IPS DF 4.7 (cell line): ENCODE data around the gene GAS7.
"Not testable (repeated sequence)": the region's sequence is repeated elsewhere in the genome, so short reads cannot be mapped to it uniquely, and the experiment has no call there.

ENCODE experiments used
- DNase-seq: peaks from one replicate; pipeline ENCODE4 v3.0.0-alpha.2; 2013; ENCODE audit warnings: low spot score; ENCODE audit errors: extremely low read depth

GAS7 gene

GRCh38 chr17:9921216-9921615 lies 277.2 kb downstream of the GAS7 start:
- DNase-seq: not testable (repeated sequence)

- DNase-seq: no peak
Observed at GRCh38 chr17:9918804-9919352, 279.5 kb downstream of the GAS7 start.

GRCh38 chr17:9918352-9918751 lies 280.1 kb downstream of the GAS7 start:
- DNase-seq: no peak

GRCh38 chr17:9917801-9918200 lies 280.6 kb downstream of the GAS7 start:
- DNase-seq: no peak

GRCh38 chr17:9917131-9917530 lies 281.3 kb downstream of the GAS7 start:
- DNase-seq: no peak

GRCh38 chr17:9916108-9916507 lies 282.3 kb downstream of the GAS7 start:
- no peak for DNase-seq

GRCh38 chr17:9913476-9913875 lies 284.9 kb downstream of the GAS7 start:
- no peak for DNase-seq

- DNase-seq: no peak
Observed at GRCh38 chr17:9912121-9913099, 286.0 kb downstream of the GAS7 start.

GRCh38 chr17:9911089-9911488 lies 287.3 kb downstream of the GAS7 start:
- DNase-seq: no peak

- DNase-seq: no peak
Observed at GRCh38 chr17:9908649-9909042, 289.8 kb downstream of the GAS7 start.

- no peak for DNase-seq
Observed at GRCh38 chr17:9907883-9908648, 290.3 kb downstream of the GAS7 start.

- no peak for DNase-seq
Observed at GRCh38 chr17:9907131-9907530, 291.3 kb downstream of the GAS7 start.

- DNase-seq: no peak
Observed at GRCh38 chr17:9906616-9907015, 291.8 kb downstream of the GAS7 start.

GRCh38 chr17:9905902-9906301 lies 292.5 kb downstream of the GAS7 start:
- DNase-seq: no peak

GRCh38 chr17:9905078-9905415 lies 293.4 kb downstream of the GAS7 start, which contains the start of gene RCVRN:
RCVRN (minus strand) TSS chr17:9905271; CDS start chr17:9905180, 91 bp downstream.
- DNase-seq: no peak

GRCh38 chr17:9904277-9905077 lies 293.9 kb downstream of the GAS7 start:
- no peak for DNase-seq

GRCh38 chr17:9902120-9902519 lies 296.3 kb downstream of the GAS7 start:
- DNase-seq: no peak

- DNase-seq: no peak
Observed at GRCh38 chr17:9900784-9901183, 297.6 kb downstream of the GAS7 start.

- DNase-seq: no peak
Observed at GRCh38 chr17:9900044-9900594, 298.3 kb downstream of the GAS7 start.

GRCh38 chr17:9899280-9900043 lies 298.9 kb downstream of the GAS7 start:
- no peak for DNase-seq
